ENCODE data around the gene RSPH6A.

DNA sequence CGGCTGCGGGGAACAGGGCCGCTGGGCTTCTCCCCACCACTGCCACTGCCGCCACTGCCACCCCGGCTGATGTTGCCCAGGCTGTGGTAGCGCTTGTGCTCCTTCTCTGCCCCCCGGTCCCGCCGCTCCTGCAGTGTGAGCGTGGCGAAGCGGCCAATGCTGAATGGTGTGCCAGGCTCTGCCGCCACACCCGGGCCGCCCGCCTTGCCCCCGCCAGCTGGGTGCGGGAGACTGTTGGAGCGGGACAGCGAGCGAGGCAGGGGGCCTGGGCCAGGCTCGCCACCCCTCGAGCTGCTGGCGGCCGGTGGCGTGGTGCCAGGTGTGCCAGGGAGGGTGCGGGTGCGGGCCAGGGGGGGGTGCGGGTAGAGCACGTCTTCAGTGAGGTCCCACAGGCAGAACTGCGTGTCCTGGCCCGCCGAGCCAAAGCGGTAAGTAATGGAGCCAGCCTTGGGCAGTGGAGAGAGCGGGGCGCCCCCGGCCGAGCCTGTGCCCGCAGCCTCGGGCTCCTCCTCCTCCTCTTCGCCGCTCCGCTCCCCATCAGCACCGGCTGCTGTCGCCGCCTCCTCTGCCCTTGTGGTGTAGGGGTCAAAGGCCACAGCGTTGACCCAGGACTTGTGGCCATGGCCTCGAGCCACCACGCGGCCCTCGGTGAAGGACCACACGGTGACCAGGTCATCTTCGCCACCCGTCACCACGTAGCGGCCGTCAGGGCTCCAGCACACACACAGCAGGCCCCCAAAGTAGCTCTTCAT, 29.2 kb downstream of the RSPH6A start:
- TF ChIP-seq, protein P1, sequence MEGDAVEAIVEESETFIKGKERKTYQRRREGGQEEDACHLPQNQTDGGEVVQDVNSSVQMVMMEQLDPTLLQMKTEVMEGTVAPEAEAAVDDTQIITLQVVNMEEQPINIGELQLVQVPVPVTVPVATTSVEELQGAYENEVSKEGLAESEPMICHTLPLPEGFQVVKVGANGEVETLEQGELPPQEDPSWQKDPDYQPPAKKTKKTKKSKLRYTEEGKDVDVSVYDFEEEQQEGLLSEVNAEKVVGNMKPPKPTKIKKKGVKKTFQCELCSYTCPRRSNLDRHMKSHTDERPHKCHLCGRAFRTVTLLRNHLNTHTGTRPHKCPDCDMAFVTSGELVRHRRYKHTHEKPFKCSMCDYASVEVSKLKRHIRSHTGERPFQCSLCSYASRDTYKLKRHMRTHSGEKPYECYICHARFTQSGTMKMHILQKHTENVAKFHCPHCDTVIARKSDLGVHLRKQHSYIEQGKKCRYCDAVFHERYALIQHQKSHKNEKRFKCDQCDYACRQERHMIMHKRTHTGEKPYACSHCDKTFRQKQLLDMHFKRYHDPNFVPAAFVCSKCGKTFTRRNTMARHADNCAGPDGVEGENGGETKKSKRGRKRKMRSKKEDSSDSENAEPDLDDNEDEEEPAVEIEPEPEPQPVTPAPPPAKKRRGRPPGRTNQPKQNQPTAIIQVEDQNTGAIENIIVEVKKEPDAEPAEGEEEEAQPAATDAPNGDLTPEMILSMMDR (IDR thresholded peaks at IDR 0.05) = no peak
- no peak for TF ChIP-seq POLR2A (IDR thresholded peaks at IDR 0.05)

All from lower leg skin (tissue), 3 donors.